HG02852 (cell line): ENCODE measurements around the gene PAK1.

ENCODE experiments used
- ATAC-seq: cut with Tn5 transposase; IDR thresholded peaks from one replicate; pipeline ENCODE4 v1.9.1; 2021; ENCODE audit warnings: mild to moderate bottlenecking, moderate library complexity; ENCODE audit not compliant: unreplicated experiment

The PAK1 gene

GRCh38 chr11:77375107-77375506 lies 98.8 kb downstream of the PAK1 start:
- ATAC-seq: no peak

GRCh38 chr11:77374611-77375031 lies 99.3 kb downstream of the PAK1 start:
- ATAC-seq: no peak

GRCh38 chr11:77374108-77374507 lies 99.8 kb downstream of the PAK1 start:
- no peak for ATAC-seq

GRCh38 chr11:77372726-77373125 lies 101.2 kb downstream of the PAK1 start:
- ATAC-seq: no peak

GRCh38 chr11:77371646-77372045 lies 102.2 kb downstream of the PAK1 start:
- no peak for ATAC-seq

GRCh38 chr11:77370217-77370616 lies 103.7 kb downstream of the PAK1 start:
- ATAC-seq: no peak

GRCh38 chr11:77361184-77361583 lies 112.7 kb downstream of the PAK1 start:
- no peak for ATAC-seq

- ATAC-seq: no peak
These were observed 114.4 kb downstream of the PAK1 start for GRCh38 chr11:77359481-77359880.

GRCh38 chr11:77353131-77353530 lies 120.8 kb downstream of the PAK1 start:
- no peak for ATAC-seq

- ATAC-seq: no peak
These were observed 122.5 kb downstream of the PAK1 start for GRCh38 chr11:77351281-77351886.

GRCh38 chr11:77347948-77348347 lies 125.9 kb downstream of the PAK1 start:
- ATAC-seq: no peak

GRCh38 chr11:77346906-77347603 lies 126.8 kb downstream of the PAK1 start:
- no peak for ATAC-seq

GRCh38 chr11:77345621-77346020 lies 128.3 kb downstream of the PAK1 start:
- no peak for ATAC-seq

GRCh38 chr11:77340501-77340900 lies 133.4 kb downstream of the PAK1 start:
- no peak for ATAC-seq

- no peak for ATAC-seq
These were observed 141.6 kb downstream of the PAK1 start for GRCh38 chr11:77332259-77332658.

- ATAC-seq: no peak
These were observed 148.7 kb downstream of the PAK1 start for GRCh38 chr11:77325159-77325558.

- no peak for ATAC-seq
These were observed 149.4 kb downstream of the PAK1 start for GRCh38 chr11:77324508-77324907.

GRCh38 chr11:77322926-77323590 lies 150.8 kb downstream of the PAK1 start:
- no peak for ATAC-seq

GRCh38 chr11:77322506-77322905 lies 151.4 kb downstream of the PAK1 start:
- no peak for ATAC-seq

- ATAC-seq: no peak
These were observed 153.5 kb downstream of the PAK1 start for GRCh38 chr11:77320351-77320750.

- ATAC-seq: no peak
These were observed 155.3 kb downstream of the PAK1 start for GRCh38 chr11:77318600-77318999.

GRCh38 chr11:77316733-77317342 lies 157.1 kb downstream of the PAK1 start:
- ATAC-seq: no peak
